GM12891 (cell line): ENCODE data around the gene USP32.

Experiments used
- DNase-seq: peaks from one replicate; pipeline ENCODE4 v3.0.0; 2011; ENCODE audit warnings: low spot score; ENCODE audit not compliant: insufficient read length
- FAIRE-seq: peaks from 2 replicates; lab custom pipeline; 2011; peaks lifted over from hg19 to GRCh38; lab: Jason Lieb, UNC
- PAX5 ChIP-seq: IDR thresholded peaks from 2 replicates; pipeline ENCODE4 v1.6.1; 2011; ENCODE audit warnings: low read length, moderate library complexity, mild to moderate bottlenecking; ENCODE audit not compliant: insufficient read depth, severe bottlenecking
- POLR2A ChIP-seq: IDR thresholded peaks from 2 replicates; pipeline ENCODE4 v1.6.1; 2011; ENCODE audit warnings: low read depth, low read length, control low read depth
- POLR2AphosphoS5 ChIP-seq: IDR thresholded peaks from 2 replicates; pipeline ENCODE4 v1.6.1; 2011; ENCODE audit warnings: low read depth, low read length, control low read depth
- POU2F2 ChIP-seq: IDR thresholded peaks from 2 replicates; pipeline ENCODE4 v1.6.1; 2011; ENCODE audit warnings: low read depth, mild to moderate bottlenecking, control low read depth, low read length, moderate library complexity
- SPI1 ChIP-seq: IDR thresholded peaks from 2 replicates; pipeline ENCODE4 v1.6.1; 2011; ENCODE audit warnings: low read depth, low read length, control low read depth
- TAF1 ChIP-seq: IDR thresholded peaks from 2 replicates; pipeline ENCODE4 v1.6.1; 2011; ENCODE audit warnings: low read depth, low read length, control low read depth

USP32 gene

DNA sequence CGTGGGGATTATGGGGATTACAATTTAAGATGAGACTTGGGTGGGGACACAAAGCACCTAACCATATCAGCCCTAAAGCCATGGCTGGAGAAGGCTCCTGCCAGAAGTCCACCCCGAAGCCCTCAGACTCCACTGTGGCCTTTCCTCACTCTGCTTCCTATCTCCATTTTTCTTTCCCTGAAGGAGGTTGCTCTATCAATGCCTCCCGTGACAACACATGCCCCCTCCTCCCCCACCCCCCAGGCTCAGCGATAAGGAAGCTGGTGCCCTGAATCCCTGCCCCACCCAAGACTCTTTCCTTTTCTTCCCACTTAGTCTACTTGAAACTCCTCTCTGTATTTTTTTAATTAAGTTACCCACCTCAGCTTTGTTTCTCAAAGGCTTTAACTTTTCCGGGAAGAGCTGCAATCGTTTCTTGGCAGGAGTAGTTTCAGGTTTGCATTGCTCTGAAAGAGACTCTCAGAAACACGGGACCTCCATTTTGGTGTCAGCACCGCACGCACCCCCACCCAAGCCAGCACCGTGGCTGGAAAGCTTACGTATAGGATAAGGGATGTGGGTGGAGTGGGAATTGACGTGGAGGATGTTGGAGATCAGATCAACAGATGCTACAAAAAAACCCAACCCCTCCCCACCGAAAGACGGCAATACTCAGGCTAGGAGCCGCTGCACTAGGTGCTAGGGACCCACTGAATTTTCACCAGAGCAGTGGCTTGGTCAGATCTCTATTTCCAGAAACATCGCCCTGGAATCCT lies 257.4 kb downstream of the USP32 start:
- FAIRE-seq (no peak), DNase-seq (no peak)
- no peak for TF ChIP-seq PAX5
- TF ChIP-seq SPI1: no peak
- no peak for TF ChIP-seq TAF1
- no peak for TF ChIP-seq POLR2A
- no peak for TF ChIP-seq POLR2AphosphoS5
- no peak for TF ChIP-seq POU2F2

DNA sequence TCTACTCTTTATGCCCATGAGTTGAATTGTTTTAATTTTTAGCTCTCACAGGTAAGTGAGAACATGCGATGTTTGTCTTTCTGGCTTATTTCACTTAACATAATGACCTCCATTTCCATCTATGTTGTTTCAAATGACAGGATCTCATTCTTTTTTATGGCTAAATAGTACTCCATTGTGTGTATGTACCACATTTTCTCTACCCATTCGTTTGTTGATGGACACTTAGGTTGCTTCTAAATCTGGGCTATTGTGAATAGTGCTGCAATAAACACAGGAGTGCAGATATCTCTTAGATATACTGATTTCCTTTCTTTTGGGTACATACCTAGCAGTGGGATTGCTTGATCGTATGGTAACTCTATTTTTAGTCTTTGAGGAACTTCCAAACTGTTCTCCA lies 261.5 kb downstream of the USP32 start:
- FAIRE-seq (no peak), DNase-seq (no peak)
- TF ChIP-seq POU2F2: no peak
- TF ChIP-seq TAF1: no peak
- TF ChIP-seq POLR2A: no peak
- no peak for TF ChIP-seq SPI1
- TF ChIP-seq POLR2AphosphoS5: no peak
- no peak for TF ChIP-seq PAX5

DNA sequence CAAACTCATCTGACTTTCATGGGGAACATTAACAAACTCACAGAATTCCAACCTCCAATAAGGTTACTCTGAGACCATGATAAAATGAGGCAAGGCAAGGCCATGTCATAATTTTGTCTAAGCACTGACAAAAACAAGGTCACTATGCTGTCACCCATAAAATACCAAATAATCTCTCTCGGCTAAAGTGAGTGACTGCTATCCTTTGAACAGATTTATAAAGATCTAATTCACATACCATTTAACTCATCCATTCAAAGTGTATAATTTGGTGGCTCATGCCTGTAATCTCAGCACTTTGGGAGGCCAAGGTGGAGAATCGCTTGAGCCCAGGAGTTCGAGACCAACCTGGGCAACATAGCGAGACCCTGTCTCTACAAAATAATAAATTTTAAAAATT lies 262.8 kb downstream of the USP32 start:
- no peak for TF ChIP-seq POLR2AphosphoS5
- TF ChIP-seq SPI1: no peak
- no peak for TF ChIP-seq TAF1
- no peak for TF ChIP-seq PAX5
- TF ChIP-seq POLR2A: no peak
- no peak for TF ChIP-seq POU2F2
- no peak for DNase-seq
- no peak for FAIRE-seq
